GM21786 (cell line): ENCODE results near the gene CAPN1.
A peak's percentile ranks its signal among the peaks of the same experiment; 100 is the strongest.
"Not testable (repeated sequence)": the region's sequence is repeated elsewhere in the genome, so short reads cannot be mapped to it uniquely, and the experiment has no call there.

Source experiments
- ATAC-seq: cut with Tn5 transposase; IDR thresholded peaks from one replicate; pipeline ENCODE4 v1.9.1; 2021; ENCODE audit not compliant: unreplicated experiment

CAPN1 gene

DNA sequence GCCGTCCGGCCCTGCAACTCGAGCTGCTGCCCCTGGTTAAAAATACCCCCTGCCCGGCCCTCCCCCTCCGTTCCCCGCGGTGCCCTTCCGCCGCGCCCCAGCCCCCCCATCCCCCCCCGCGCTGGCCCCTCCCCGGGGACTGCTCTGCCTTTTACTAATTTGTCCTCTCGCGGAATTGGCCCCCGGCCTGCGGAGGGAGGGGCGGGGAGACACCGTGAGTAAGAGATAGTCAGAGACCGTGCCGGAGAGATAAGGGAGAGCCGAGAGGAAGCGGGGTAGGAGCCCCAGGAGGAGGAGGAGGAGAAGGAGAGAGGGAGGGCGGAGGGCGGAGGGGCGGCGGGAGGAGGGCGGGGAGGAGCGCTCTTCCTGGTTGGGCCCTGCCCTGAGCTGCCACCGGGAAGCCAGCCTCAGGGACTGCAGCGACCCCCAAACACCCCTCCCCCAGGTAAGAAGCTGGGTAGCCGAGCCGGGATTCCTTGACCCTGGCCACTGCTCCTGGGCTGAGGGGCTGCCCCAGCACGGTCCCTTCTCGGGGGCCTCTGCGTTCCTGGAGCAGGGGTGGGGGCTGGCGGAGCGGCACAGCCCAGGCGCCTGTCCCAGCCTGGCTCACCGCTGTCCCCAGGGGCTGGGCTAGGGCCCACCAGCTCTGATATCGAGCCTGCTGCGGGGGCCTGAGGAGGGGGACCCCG is at the start of gene CAPN1:
Gene CAPN1, plus strand, starts transcription at position 360 of the 689 bp plus-strand sequence. CDS start 774 bp downstream, outside the sequence.
- ATAC-seq: no peak

DNA sequence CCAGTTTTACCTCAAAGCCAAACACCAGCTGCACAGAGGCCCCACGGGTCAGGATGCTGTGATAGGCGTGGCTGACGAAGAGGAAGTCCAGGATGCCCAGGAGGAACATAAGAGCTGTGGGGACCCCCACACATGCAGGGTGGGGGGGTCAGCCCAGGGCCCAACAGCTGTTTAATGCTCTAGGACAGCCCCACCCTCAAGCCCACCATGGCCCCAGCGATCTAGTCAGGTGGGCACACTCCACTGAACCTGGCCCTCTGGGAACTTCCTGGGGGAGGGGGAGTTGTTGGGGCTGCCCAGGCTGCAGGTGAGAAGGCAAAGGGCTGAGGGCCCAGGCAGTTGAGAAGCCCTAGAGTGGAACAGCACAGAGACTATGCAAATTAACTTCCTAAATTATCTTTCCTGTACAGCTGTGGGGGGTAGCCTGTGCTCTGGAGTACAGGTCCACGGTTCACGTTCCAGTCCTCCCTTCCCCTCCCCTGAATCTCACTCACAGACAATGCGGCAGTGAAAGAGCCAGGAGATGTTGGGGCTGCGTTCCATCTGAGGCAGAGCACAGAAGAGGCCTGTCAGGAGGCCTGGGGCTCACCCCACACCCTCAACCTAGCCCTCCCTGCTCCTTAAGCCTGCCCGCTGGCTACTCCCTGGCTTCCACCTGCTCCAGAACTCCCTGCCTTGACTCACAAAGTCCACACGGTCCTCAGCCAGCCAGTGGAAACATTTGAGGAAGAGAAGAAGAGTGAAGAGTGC is 49.3 kb upstream of the CAPN1 start:
- peak; percentile 36 for ATAC-seq

DNA sequence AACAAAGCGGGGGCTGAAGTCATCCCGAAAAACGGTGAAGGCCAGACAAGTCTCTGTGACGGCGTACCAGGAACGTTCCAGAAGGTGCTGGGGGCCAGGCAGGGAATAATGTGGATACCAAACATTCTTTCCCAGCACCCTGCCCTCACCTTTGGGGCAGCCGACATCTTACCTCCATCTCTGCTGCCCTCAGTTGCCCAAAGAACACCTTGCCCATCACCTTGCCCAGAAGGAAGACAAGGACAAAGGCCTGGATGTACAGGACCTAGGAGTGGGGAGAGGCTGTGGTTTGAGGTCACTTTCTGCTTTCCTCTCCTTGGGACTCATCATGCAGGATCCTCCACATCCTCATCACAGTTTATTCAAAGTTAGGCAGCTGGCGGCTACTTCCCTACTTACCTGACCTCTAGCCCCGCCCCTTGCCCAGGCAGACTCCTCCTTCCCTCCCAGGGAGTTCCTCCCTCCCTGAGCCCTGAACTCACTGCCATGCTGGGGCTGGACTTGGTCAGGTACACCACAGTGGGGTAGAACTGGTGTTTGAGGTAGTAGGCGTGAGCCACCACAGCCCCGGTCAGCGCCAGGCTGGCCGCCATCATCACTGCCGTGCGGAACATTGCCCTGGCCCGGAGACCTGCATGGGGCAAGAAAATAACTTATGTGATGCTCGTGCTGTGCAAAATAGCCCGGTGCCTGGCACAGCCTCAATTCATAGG is 48.6 kb upstream of the CAPN1 start:
- no peak for ATAC-seq

DNA sequence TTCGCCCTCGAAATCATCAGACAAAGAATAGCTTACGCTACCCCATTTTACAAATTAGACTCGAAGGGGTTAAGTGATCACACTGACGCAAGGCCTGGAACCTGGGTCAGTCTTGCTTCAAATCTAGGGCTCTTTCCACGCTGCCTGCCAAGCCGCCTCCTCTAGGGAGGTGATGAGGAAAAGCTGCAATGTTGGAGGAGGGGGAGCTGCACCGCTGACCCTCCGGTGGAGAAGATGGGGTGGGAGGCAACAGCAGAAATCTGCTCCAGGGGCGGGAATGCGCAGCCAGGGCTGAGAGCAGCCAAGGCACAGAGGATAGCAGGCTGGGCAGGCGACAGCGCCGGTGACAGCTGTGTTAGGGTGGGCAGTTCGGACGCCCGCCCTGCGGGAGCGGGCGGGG is 48.0 kb upstream of the CAPN1 start:
- ATAC-seq: no peak

DNA sequence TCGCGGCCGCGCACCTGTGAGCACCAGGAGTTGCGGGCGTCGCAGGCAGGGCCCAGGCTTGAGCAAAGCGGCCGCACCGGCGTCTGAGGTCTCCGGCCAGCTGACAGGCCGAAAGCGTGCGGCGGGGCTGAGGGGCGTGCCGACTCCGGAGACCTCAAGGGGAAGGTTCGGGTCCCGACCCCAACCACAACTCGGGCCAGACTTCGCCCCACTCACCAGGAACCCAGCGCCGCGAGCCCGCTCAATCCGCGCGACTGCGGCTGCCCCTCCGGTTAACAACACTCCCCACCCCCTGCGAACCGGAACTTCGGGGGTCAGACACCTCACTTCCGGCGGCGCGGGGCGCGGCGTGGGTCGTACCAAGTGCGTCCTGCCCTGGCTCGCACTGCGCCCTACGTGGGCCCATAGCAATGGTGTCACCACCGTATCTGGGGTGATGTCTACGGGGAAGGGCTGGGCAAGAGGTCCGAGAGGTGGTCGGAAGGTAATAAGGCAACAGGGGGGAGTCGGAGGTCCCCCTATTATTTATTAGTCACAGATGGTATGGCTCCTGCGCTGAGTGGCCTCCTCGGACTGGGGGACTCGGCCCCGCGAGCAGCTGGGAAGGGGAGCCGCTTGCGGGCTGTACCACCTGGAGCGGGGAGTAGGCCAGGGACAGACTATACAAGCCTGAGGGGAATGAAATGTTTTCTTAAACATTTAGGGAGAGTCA is 47.3 kb upstream of the CAPN1 start, which contains the start of gene SYVN1:
Gene SYVN1, minus strand, starts transcription at position 280 of the 712 bp plus-strand sequence. CDS start 918 bp downstream, outside the sequence.
- peak; percentile 44 for ATAC-seq

DNA sequence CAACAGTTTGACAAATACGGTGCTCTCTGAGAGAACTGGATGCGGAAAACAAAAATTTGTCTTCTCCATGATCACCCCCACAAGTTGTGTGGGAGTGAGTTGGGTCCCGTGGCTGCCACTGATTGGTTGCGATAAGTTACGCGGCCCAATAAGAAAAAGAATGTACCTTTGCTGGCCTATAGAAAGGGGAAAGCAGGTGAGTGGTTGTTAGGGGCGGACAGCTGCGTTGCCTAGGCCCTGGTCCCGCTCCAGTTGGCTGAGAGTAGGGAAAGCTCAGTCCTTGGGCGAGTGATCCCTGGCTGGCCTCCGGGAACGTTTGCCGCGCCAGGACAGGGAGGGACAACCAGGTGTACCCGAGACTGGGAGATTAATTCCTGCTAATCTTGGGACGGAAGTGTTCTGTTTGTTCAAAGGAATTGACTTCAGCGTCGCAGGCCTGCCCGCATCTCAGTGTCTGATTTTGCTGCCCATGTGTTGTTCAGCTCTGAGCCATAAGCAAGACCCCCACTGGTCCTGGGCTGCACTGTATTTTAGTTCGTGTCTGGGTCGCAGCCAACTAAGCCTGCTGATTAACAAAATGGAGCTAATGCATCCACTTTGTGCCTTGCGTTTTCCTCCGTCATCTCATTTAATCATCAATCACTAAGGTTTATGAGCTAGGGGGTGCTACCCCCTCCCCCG is 46.6 kb upstream of the CAPN1 start:
- ATAC-seq: peak; percentile 64

DNA sequence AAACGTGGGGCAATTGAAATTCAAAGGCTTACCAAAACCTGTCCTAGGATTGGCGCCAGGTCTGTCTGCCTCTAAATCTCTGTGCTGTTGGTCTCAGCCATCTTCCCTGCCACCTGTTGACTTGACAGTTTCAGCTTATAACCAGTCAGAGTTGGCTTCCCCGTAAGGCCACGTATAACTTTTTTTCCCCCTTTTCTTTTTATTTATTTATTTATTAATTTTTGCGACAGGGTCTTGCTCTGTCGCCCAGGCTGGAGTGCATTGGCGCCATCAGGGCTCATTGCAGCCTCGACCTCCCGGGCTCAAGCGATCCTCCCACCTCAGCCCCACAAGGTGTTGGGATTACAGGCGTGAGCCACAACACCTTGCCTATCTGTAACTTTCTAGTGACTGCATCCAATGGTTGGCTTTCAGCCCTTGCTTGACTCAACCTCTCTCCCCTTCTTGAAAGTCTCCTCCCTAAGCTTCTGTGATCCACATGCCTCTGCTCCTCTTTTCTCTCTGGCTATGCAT is 46.0 kb upstream of the CAPN1 start:
- no peak for ATAC-seq

DNA sequence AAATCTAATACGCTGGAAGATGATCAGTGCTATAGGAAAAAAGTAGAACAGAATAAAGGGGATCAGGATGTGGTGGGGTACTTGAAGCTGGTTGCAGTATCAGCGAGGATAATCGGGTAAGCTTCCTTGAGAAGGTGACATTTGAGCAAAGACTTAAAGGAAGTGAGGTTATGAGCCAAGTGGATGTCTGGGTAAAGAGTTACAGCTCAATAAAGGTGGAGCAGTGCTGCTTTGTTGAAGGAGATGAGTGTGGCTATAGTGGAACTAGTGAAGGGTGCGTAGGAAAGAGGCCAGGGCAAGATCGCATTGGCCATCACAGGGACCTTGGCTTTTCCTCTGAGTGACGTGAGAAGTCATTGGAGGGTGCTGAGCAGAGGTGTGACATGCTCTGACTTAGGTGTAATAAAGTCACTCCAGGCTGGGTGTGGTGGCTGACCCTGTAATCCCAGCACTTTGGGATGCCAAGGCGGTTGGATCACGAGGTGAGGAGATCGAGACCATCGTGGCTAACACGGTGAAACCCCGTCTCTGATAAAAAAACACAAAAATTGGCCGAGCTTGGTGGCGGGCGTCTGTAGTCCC is 45.1 kb upstream of the CAPN1 start:
- no peak for ATAC-seq

DNA sequence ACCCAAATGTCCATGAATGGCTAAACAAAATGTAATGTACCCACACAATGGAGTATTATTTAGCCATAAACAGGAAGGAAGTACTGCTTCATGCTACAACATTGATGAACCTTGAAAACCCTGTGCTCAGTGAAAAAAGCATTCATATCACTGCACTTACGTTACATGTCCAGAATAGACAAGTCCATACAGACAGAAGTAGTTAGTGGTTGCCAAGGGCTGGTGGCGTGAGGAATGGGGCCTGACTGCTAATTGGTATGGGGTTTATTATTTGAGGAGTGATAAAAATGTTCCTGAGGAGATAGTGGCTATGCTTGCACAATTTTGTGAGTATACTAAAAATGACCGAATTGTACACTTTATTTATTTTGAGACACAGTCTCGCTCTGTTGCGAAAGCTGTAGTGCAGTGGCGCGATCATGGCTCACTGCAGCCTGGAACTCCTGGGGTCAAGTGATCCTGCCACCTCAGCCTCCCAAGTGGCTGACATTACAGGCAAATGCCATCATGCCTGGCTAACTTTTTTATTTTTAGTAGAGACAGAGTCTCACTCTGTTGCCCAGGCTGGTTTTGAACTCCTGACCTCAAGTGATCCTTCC is 39.7 kb upstream of the CAPN1 start:
- no peak for ATAC-seq

DNA sequence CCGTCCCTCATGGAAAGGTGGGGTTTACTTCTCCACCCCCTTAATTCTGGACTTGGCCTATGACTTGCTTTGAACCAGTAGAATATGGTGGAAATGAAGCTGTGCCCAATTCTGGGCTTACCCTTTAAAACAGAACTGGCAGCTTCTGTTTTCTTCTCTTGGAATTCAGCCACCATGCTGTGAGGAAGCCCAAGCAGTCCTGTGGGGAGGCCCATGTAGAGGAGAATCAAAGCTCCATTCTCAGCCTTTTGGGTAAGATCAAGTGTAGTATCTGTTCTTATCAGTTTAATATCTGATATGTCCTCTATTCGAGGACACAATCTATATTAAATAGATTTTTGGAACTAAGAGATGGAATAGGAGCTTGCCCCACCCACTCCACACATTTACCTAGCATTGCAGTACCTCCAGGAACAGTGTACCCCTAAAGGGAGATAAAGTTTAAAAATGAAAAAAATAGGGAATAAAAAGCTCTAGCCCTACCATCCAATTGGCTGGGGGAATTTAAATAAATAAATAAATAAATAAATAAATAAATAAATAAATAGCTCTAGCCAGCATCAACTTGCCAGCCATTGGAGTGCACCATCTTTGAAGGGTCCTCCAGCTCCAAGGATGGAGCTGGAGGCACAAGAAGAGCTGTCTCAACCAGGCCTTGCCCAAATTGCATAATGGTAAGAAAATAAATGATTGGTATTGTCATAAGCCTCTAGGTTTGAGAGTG is 34.2 kb upstream of the CAPN1 start:
- no peak for ATAC-seq

DNA sequence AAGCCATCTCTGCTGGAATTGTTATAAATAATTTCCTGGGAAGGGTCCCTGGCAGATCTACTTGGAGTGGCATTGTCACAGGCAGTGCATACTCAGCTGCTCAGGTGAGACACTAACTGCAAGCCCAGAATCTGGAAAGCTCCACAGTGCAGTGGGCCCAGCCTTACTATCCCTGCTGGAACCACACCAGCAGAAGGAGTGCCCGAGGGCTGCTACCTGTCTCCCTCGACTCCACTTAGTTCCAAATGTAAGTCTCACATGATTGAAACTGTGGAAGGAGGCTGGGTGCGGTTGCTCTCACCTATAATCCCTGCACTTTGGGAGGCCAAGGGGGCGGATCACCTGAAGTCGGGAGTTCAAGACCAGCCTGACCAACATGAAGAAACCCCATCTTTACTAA is 33.1 kb upstream of the CAPN1 start:
- no peak for ATAC-seq

DNA sequence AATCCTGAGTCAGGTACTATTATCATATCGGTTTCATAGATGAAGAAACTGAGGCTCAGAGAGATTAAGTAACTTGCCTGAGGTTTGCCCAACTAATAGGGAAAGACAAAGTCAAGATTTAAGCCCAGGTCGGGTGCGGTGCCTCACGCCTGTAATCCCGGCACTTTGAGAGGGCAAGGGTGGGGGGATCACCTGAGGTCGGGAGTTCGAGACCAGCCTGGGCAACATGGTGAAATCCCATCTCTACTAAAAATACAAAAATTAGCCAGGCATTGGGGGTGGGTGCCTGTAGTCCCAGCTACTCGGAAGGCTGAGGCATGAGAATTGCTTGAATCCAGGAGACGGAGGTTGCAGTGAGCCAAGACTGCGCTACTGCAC is 31.6 kb upstream of the CAPN1 start:
- not testable (repeated sequence) for ATAC-seq

DNA sequence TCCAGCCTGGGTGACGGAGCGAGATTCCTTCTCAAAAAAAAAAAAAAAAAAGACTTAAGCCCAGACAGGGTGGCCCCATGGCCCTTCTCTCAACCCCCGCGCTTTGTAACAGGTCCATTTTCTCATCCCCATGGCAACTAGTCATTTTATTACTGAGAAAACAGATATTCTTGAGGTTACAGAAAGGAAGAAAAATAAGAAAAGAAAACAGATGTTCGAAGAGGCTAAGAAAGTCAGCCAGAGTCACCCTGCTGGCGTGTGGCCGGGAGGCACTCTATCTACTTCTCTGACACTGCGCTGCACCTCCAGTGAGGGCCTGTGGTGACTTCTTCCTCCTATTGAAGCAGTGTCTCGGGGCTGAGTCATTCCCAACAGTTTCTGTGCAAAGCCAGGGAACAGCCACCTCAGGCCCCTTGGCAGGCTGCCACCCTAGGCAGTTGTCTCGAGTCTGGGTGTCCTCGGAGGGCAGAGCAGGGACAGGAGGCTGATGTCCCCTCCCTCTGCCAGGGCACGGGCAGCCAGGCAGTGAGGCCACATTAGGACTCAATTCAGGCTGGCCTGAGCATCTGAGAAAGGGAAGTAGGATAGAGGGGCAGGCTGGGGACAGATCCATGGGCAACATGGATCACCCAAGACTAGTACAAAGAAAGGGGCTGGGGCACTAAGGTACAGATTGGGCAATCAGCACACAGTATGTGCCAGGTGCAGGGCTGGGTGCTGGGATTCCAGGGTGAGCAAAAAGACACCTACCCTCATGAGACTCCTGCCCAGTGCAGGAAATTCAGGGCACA is 31.0 kb upstream of the CAPN1 start:
- peak; percentile 66 for ATAC-seq

DNA sequence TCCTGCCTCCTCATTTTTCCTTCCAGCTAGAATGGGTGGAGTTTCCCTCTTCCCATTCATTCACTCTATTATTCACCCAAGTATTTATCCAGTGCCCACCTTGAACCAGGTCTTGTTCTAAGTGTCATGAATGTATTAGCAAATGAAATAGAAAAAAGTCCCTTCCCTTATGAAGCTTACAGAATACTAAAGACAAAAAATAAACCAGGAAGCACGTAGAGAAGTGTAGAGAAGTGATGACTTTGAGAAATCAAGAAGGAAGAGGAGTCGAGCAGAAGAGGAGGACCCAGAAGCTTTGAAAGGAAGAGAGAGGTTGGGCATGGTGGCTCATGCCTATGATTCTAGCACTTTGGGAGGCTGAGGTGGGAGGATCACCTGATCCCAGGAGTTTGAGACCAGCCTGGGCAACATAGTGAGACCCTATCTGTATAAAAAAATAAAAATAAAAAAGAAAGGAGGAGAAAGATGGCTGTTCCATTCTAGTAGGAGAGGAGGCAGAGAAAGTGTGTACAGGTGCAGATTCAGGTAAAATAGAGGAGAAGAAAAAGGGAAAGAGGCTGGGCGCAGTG is 30.3 kb upstream of the CAPN1 start:
- no peak for ATAC-seq

DNA sequence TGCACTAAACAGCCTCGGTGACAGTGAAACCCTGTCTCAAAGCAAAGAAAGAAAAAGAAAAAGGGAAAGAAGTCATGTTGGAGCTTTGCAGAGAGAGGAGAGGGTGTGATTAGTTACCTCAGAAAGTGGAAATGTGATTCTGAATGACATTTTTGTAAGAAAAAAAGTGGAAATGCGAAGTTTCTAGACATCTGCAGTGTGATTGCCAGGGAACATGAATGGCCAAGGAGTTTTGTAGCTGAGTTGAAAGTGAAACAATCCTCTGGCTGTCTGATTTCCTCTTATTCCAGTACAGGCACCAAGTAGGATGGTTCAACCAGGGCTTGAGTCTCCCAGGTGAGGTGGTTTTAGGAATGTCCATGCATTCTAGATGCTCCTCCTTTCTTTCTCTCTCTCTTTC is 29.6 kb upstream of the CAPN1 start:
- ATAC-seq: no peak

DNA sequence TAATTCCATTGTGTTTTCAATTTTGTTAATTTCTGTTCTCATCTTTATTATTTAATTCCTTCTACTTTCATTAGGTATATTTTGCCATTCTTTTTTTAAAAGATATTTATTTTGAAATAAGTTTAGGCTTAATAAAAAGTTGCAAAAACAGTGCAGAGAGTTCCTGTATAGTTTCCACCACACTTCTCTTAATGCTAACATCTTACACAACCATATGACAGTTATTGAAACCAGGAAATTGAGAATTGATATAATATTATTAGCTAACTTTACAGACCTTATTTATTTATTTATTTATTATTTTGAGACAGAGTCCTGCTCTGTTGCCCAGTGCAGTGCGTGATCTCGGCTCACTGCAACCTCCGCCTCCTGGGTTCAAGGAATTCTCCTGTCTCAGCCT is 25.5 kb upstream of the CAPN1 start:
- no peak for ATAC-seq

DNA sequence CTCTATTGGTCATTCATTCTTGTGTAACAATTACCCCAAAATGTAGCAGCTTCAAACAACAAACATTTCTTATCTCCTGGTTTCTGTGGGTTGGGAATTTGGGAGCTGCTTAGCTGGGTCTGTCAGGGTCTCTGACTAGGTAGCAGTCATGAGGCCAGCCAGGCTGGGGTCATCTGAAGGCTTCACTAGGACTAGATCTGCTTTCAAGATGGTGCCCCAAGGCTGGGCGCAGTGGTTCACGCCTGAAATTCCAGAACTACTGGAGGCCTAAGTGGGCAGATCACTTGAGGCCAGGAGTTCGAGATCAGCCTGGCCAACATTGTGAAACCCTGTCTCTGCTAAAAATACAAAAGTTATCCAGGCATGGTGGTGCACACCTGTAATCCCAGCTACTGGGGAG is 24.8 kb upstream of the CAPN1 start:
- ATAC-seq: no peak

DNA sequence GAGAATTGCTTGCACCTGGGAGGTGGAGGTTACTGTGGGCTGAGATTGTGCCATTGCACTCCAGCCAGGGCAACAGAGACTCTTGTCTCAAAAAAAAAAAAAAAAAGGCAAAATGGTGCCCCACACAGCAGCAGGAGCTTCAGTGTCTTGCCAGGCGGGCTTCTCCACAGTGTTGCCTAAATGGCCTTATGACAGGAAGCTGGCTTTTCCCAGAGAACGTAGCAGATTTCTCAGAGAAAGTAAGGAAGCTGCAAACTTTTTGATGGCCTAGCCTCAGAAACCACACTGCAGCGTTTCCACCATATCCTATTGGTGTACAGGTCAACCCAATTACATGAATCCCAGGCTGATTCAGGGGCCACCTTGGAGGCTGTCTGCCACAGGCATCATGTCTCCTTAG is 24.4 kb upstream of the CAPN1 start:
- ATAC-seq: no peak
